Inferior parietal cortex (tissue), 1 donor: Measurements from ENCODE around the gene SCAI.
"Not testable (repeated sequence)": the region's sequence is repeated elsewhere in the genome, so short reads cannot be mapped to it uniquely, and the experiment has no call there.

ENCODE experiments used
- DNase-seq: peaks from one replicate; pipeline ENCODE4 v3.0.0-alpha.2; 2016; ENCODE audit errors: extremely low spot score

The SCAI gene

DNA sequence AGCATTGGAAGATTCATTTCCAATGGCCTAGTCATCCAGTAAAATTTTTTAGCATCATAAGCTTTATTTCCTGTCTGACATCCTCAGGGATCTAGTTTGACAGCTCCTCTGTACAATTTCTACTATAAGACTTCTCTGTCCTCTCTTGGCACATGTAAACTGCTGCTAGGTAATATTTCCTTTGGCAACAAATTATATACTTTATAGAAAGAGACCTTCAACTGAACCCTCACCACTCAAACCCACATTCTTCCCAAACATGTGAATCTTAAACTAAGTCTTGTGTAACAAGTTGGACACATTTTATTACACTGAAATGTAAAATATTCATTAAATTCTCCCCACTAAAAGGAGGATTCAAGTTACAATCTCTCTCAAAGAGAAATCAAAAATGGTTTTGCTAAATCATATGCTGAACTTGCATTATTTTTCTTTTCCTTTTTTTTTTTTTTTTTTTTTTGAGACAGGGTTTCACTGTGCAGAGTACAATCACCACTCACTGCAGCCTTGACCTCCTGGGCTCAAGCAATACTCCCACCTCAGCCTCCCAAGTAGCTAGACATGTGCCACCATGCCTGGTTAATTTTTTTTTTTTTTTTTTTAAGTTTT is 36.9 kb downstream of the SCAI start:
- no peak for DNase-seq

DNA sequence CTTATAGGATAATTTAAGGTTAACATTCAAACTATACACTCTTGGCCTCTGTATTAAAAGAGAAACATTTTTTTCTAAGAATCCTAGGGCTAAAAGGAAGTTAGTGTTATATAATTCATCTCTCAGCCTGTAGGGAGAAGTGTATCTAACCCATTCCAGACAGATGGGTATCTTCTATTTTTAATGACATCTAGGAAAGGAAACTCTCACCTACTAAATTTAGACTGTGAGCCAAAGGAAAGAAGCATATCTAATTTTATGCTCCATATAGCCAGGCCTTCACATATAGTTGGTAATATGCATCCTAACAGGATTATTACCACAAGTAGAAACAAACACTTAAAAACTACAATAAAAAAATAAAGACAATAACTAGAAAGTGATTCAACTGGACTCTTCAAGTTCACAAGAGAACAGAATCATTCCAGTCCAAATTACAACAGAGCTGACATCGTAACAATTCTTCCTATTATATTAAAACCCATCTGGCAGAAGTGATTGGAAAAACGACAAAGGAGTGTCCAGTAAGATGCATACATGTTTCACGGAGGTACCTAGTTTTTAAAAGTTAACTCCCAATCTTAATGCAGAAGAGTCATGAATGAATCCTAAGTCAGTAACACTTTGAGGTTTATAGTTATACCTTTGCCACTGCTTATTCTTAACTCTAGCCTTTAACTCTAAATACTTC is 39.4 kb downstream of the SCAI start:
- no peak for DNase-seq

DNA sequence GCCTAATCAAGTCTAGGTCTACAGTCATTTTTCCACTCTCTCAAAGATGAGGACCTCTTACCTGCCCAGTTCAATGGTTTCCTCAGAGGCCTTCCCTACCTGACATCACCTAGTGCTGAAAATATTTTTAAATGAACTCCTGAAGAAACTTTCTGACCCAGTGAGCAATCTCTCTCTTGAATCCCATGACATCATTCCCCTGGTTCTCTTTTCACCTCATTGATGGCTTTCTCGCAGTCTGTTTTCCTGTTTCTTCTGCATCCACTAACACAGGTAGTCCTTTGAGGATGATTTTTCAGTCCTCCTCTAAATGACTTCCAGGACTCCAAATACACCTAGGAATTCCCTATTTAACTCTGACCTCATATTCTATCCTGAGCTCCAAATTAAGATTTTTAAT is 40.3 kb downstream of the SCAI start:
- DNase-seq, result no peak

DNA sequence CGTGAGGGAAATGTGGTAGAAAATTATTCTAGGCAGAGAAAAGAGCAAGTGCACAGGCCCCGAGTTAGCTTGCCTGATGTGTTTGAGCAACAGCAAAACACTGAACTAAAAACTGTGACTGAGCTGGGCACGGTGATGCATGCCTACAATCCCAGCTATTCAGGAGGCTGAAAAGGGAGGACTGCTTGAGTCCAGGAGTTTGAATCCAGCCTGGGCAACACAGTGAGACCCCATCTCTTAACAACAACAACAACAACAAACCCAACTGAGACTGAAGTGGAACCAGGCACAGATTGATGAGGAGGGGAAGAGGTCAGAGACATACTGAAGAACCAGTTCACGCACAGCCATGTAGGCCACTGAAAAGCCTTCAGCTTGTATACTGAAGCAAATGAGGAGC is 42.5 kb downstream of the SCAI start:
- DNase-seq, result no peak

DNA sequence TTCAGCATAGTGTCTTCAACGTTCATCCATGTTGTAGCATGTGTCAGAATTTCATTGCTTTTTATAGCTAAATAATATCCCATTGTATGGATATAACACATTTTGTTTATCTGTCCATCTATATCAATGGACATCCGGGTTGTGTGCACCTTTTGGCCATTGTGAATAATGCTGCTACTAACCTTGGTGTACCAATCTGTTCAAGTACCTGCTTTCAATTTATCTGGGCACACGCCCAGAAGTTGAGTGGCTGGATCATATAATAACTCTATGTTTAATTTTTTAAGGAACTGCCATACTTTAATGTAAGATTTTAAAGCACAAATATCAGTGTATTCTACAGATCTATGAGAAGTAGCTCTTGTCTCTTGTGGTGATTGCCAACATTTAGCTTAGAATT is 43.5 kb downstream of the SCAI start:
- no peak for DNase-seq

DNA sequence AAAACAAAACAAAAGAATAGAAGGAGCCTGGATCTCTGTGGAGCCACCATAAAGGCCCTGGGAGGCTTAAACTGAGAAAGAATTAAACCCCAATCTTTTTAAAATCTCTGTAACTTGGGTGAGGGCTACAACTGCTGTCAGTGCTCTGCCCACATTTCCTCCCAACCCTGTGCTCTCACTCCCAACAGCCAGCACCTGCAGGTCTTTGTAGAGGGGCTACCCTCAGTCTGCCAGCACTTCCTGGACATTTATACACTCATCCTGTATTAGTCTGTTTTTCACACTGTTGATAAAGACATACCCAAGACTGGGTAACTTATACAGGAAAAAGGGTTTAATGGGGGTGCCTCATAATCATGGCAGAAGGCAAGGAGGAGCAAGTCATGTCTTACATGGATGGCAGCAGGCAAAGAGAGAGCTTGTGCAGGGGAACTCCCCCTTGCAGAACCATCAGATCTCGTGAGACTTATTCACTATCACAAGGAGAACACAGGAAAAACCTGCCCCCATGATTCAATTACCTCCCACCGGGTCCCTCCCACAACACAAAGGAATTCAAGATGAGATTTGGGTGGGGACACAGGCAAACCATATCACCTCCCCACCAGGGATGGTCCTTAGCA is 47.4 kb downstream of the SCAI start:
- DNase-seq, result no peak

DNA sequence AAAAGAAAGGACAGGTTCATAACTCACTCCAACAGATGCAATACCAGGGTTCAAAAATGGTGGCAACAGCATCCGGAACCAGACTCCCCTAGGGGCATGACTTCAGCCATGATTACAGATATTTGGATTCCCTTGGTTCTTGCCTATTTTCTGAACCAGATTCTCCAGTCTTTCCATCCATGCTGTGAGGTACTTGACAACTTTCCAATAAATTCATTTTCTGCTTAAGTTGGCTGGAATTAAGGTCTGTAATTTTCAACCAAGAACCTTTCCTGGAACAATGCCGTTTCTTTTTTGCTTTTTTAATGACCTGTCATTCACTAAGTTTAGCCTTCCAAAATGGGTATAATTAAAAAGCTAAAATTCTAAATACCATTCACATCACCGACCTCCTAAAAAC is 52.2 kb downstream of the SCAI start:
- DNase-seq, result no peak

GRCh38 chr9:125089331-125089730 is 54.0 kb downstream of the SCAI start:
- no peak for DNase-seq

- no peak for DNase-seq
Observed at GRCh38 chr9:125088752-125089151, 54.6 kb downstream of the SCAI start.

GRCh38 chr9:125085703-125086477 is 57.4 kb downstream of the SCAI start:
- DNase-seq, result no peak

DNA sequence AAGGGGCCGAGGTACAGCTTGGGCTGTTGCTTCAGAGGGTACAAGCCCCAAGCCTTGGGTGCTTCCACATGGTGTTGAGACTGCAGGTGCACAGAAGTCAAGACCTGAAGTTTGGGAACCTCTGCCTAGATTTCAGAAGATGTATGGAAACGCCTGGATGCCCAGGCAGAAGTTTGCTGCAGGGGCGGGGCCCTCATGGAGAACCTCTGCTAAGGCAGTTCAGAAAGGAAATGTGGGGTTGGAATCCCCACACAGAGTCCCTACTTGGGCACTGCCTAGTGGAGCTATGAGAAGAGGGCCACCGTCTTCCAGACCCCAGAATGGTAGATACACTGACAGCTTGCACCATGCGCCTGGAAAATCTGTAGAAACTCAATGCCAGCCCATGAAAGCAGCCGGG is 61.1 kb downstream of the SCAI start:
- not testable (repeated sequence) for DNase-seq

- DNase-seq, result not testable (repeated sequence)
Observed at GRCh38 chr9:125080797-125081196, 62.5 kb downstream of the SCAI start.

DNA sequence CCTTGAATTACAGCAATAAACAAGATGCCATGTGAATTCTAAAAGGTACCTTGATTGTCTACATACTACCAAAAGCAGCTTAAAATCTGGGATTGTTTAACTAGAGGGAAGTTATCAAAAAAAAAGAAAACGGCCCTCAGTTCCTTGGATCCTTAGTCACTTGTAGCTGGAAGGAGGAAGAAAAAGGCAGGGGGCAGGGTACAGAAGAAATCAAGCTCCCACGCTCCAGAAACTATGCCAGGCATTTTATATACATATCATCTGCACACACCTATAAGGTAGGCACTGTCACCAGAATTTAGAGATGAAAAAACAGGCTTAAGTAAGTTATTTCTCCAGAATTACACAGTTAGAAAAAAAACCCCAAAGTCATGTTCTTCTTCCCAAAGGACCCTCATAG is 63.4 kb downstream of the SCAI start:
- no peak for DNase-seq

DNA sequence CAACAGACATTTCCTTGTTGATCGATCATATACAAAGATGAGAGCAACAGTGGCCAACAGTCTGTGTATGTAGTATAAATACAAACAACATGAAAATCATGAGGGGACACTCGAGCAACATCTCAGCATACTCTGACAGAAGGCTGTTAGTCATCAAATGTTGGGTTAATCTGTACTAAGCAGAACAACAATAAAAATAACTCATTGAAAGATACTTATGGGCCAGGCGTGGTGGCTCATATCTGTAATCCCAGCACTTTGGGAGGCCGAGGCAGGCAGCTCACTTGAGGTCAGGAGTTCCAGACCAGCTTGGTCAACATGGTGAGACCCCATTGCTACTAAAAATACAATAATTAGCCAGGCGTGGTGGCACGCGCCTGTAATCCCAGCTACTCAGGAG is 67.3 kb downstream of the SCAI start:
- no peak for DNase-seq

- DNase-seq, result no peak
Observed at GRCh38 chr9:125074976-125075375, 68.4 kb downstream of the SCAI start.

DNA sequence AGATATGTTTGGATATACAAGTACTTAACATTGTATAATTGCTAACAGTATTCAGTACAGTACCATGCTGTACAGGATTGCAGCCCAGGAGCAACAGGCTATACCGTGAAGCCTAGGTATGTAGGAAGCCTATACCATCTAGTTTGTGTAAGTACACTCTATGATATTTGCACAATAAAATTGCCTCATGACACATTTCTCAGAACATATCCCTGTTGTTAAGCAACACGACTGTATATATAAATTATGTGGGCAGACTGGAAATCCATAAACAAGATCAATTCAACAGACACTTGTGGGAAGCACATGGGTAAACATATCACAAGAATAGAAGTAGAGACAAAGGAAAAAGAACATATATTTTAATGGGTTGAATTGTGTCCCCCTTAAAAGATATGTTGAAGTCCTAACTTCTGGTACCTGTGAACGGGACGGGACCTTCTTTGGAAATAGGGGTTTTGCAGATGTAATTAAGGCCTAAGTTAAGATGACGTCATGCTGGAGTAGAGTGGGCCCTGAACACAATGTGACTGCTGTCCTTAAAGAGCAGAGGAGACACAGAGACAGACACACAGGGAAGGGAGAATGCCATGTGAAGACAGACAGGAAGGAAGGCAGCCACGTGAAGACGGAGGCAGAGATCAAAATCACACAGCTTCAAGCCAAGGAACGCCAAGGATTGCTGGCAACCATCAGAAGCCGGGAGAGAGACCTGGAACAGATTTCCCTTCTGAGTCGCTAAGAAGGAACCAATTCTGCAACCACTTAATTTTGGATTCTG is 76.3 kb downstream of the SCAI start:
- no peak for DNase-seq

GRCh38 chr9:125061391-125061790 is 81.9 kb downstream of the SCAI start:
- DNase-seq, result no peak

DNA sequence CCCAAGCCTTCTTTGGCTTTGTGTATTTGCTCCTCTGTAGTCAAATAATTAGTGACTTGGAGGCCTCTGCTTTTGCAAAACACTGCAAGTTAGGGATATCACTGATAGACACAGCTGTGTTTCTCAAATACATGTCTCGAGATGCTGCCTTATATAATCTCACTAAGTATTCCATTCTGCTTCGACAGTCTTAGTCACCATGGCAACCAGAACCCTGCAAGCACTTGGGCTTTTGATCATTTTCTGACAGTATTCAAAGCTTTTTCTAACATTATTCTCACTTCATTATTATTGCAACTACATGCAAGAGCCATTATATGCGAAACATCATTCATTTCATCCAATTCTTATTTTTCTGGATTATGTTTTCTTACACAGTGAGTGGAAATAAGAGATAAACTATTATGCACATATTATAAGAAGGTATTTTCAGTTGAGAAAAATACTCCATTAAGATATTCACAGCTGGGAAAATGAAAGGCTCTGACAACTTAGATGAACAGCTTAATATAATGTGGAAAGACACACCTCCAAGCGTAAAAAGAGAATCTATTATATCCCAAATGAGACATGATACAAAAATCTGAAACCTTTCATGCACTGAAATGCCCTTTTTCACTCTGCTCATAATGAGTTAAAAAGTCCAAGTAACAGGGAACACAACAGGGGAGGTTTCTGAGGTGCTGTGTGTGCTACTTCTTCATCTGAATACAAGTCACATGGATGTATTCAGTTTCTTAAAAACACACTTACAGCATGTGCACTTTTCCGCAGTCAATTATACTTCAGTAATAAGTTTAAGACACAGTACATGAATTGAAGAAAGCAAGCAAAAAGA is 93.9 kb downstream of the SCAI start:
- peak; percentile 57 for DNase-seq

DNA sequence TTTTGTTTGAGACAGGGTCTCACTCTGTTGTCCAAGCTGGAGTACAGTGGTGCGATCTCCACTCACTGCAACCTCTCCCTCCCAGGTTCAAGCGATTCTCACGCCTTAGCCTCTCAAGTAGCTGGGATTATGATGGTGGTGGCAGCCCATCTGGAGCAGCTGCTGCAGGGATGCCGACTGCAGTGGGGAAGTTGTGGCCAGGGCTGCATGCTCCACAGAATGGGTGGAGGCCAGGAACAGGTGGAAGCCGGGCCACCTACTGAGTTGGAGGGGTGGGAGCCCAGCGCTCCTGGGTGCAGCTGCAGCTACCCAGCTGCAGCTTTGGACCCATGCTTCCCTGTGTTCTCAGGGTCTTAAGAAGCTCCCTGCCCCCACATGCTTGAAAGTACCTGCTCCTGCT is 99.7 kb downstream of the SCAI start:
- DNase-seq, result no peak

DNA sequence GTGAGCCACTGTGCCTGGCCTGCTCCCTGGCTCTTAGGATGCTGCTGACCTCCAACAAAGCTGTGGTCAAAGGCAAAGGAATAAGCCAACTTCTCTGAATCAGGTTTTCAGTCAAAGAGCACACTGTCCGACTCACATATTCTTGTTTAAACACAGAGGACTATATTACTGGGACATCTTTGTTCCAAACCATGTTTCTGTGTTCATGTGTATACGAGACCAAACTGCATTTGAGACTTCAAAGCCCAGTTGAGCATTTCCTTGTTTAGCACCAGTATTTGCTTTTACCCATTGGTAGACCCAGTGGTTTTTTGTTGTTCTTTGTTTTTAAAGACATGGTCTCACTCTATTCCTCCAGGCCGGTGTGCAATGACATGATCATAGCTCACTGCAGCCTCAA is 100.2 kb downstream of the SCAI start:
- no peak for DNase-seq

DNA sequence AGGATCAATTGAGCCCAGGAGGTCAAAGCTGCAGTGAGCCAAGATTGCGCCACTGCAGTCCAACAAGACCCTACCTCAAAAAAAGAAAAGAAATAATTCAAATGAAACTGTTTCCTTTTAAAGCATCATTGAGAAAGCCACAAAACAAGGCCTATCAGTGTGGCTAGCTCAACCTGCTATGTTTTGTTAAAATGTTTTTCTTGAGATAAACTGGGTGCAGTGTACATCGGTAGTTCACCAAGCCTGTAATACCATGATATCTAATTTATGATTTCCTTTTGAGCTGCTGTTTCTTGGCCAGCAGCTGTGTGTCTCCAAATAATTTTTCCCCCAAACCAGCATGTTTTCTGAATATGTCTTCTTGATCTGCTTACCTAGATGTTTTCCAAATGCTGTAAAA is 105.2 kb downstream of the SCAI start:
- no peak for DNase-seq
